Testis (tissue), 2 donors: ENCODE measurements around the gene MYO7B.

Experiments used
- CTCF ChIP-seq, 3 experiments: fragments of 450-650 bp in 2 of 3; fragments of 200-600 bp in 1 of 3; sonication (generic) in 1 of 3; IDR thresholded peaks; one replicate each; pipeline ENCODE4 v1.5.1; 2016 to 2019; ENCODE audit warnings: antibody characterized with exemption in 3 of 3, mild to moderate bottlenecking in 2 of 3, moderate library complexity in 1 of 3
- POLR2A ChIP-seq: fragments of 450-650 bp; IDR thresholded peaks from one replicate; pipeline ENCODE4 v1.6.1; 2017; ENCODE audit warnings: antibody characterized with exemption, mild to moderate bottlenecking, moderate library complexity

DNA sequence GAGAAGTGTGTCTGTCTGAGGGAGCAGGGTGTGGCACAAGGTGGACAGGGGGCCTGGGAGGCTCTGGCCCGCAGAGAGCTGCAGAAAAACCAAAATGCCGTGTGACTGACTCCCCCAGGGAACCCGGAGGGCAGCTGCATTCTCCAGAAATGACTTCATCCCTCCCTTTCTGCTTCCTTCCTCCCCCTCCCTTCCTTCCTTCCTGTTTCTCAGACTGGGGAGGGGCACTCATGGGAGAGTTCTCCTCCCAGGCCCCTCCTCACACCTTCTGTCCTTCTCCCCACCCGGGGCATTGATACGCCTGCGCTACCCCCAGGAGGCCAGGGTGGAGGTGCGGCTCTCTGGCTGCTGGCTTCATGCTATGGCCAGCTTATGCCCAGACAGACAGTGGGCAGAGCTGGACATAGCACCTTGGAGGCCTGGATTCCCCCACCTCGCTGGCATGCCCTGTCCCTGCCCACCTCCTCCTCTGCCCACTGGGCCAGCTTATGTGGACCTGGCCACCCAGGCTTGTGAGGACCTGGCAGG is 102.3 kb downstream of the MYO7B start:
- TF ChIP-seq CTCF (IDR thresholded peaks at IDR 0.05) (no peak), POLR2A (no peak)
